Measurements from ENCODE around the gene AP2B1. TPM values are rescaled to one million over a fixed set of nuclear protein-coding genes. Genes with fewer than 3 reads are reported as not detected.
A peak's percentile ranks its signal among the peaks of the same experiment; 100 is the strongest.

Gene AP2B1
- total and polyA plus RNA-seq, 2 experiments from 2014 or later, result 54.7 to 90.9 TPM

- Histone ChIP-seq H3K4me1 (ENCODE audit: low read depth) (peaks cover 7% of the 10 kb centered on the region), H3K36me3 (peaks cover 10% of the 10 kb centered on the region), H3K27me3 (no peaks in the 10 kb centered on the region), H3K27ac (no peak overlapping the region), H3K4me3 (no peak overlapping the region), H3K9me3 (ENCODE audit: low read depth) (no peaks in the 10 kb centered on the region)
- TF ChIP-seq, protein P1, sequence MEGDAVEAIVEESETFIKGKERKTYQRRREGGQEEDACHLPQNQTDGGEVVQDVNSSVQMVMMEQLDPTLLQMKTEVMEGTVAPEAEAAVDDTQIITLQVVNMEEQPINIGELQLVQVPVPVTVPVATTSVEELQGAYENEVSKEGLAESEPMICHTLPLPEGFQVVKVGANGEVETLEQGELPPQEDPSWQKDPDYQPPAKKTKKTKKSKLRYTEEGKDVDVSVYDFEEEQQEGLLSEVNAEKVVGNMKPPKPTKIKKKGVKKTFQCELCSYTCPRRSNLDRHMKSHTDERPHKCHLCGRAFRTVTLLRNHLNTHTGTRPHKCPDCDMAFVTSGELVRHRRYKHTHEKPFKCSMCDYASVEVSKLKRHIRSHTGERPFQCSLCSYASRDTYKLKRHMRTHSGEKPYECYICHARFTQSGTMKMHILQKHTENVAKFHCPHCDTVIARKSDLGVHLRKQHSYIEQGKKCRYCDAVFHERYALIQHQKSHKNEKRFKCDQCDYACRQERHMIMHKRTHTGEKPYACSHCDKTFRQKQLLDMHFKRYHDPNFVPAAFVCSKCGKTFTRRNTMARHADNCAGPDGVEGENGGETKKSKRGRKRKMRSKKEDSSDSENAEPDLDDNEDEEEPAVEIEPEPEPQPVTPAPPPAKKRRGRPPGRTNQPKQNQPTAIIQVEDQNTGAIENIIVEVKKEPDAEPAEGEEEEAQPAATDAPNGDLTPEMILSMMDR (IDR thresholded peaks at IDR 0.05; ENCODE audit: low read depth, low read length), result no peak
- no peak for DNase-seq (ENCODE audit: low read depth in 1 of 2, low spot score in 1 of 2)
These were observed 27.7 kb downstream of the AP2B1 start for GRCh38 chr17:35614810-35615209.

DNA sequence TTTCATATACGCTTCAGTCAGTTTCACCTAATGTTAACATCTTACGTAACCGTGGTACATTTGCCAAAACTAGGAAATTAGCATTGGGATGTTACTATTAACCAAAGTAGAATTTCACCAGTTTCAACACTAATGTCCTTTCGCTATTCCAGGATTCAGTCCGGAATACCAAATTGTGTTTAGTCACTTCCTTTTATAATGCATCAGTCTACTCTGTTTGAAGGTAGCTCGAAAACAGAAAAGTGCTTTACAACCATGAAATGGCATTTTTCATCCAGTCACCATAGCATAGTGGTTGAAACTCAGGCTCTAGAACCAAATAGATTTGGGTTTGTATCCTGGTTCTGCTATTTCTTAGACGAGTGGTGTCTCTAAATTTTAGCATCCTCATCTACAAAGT is 29.4 kb downstream of the AP2B1 start:
- no peaks in the 10 kb centered on the region for H3K36me3 ChIP-seq
- no peak for DNase-seq (ENCODE audit: low read depth in 1 of 2, low spot score in 1 of 2)
- H3K27me3 ChIP-seq, result no peaks in the 10 kb centered on the region

GRCh38 chr17:35617505-35617904 is 30.4 kb downstream of the AP2B1 start:
- DNase-seq (ENCODE audit: low read depth in 1 of 2, low spot score in 1 of 2), result no peak
- no peaks in the 10 kb centered on the region for H3K9me3 ChIP-seq (ENCODE audit: low read depth)
- H3K4me3 ChIP-seq, result no peak overlapping the region
- no peaks in the 10 kb centered on the region for H3K36me3 ChIP-seq
- TF ChIP-seq, protein P1 (IDR thresholded peaks at IDR 0.05; ENCODE audit: low read depth, low read length), result no peak
- H3K27ac ChIP-seq, result no peak overlapping the region
- no peaks in the 10 kb centered on the region for H3K27me3 ChIP-seq
- peaks cover 13% of the 10 kb centered on the region for H3K4me1 ChIP-seq (ENCODE audit: low read depth)

More for the DNA sequence above, 29.4 kb downstream of the AP2B1 start:
- H3K4me3 ChIP-seq, result no peak overlapping the region
- no peaks in the 10 kb centered on the region for H3K9me3 ChIP-seq (ENCODE audit: low read depth)
- TF ChIP-seq, protein P1 (IDR thresholded peaks at IDR 0.05; ENCODE audit: low read depth, low read length), result no peak
- H3K27ac ChIP-seq, result no peak overlapping the region
- peaks cover 13% of the 10 kb centered on the region for H3K4me1 ChIP-seq (ENCODE audit: low read depth)

DNA sequence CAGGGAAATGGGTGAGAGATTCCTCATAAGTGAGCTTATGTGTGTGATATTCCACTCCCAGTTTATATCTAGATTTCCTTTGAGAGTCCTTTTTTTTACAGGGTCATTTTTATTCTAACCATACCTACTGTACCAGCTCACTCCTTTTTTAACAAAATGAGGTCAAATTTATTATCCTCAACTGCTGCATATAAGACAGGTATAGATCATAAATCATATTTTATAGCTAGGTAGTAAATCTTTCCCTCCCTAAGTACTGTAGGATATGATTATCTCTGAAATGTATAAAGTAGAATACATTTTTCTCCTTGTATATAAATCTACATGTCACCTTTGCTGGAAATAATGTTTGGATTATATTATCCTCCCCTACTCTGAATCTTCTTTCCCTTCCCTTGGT is 31.5 kb downstream of the AP2B1 start:
- Histone ChIP-seq H3K9me3 (ENCODE audit: low read depth) (no peaks in the 10 kb centered on the region), H3K4me3 (no peak overlapping the region), H3K4me1 (ENCODE audit: low read depth) (peaks cover 13% of the 10 kb centered on the region), H3K27ac (peak overlapping the region; percentile 43), H3K36me3 (no peaks in the 10 kb centered on the region), H3K27me3 (no peaks in the 10 kb centered on the region)
- TF ChIP-seq, protein P1 (IDR thresholded peaks at IDR 0.05; ENCODE audit: low read depth, low read length), result no peak
- no peak for DNase-seq (ENCODE audit: low read depth in 1 of 2, low spot score in 1 of 2)

GRCh38 chr17:35621768-35622167 is 34.6 kb downstream of the AP2B1 start:
- no peak overlapping the region for H3K27ac ChIP-seq
- TF ChIP-seq, protein P1 (IDR thresholded peaks at IDR 0.05; ENCODE audit: low read depth, low read length), result no peak
- H3K4me3 ChIP-seq, result no peak overlapping the region
- no peaks in the 10 kb centered on the region for H3K27me3 ChIP-seq
- H3K4me1 ChIP-seq (ENCODE audit: low read depth), result peaks cover 18% of the 10 kb centered on the region
- no peak for DNase-seq (ENCODE audit: low read depth in 1 of 2, low spot score in 1 of 2)
- peaks cover 11% of the 10 kb centered on the region for H3K36me3 ChIP-seq
- H3K9me3 ChIP-seq (ENCODE audit: low read depth), result no peaks in the 10 kb centered on the region

GRCh38 chr17:35627417-35627816 is 40.3 kb downstream of the AP2B1 start:
- Histone ChIP-seq H3K36me3 (peaks cover 31% of the 10 kb centered on the region), H3K9me3 (ENCODE audit: low read depth) (no peaks in the 10 kb centered on the region), H3K4me3 (no peak overlapping the region), H3K27me3 (no peaks in the 10 kb centered on the region), H3K27ac (peak overlapping the region; percentile 64), H3K4me1 (ENCODE audit: low read depth) (peaks cover 29% of the 10 kb centered on the region)
- TF ChIP-seq, protein P1 (IDR thresholded peaks at IDR 0.05; ENCODE audit: low read depth, low read length), result no peak
- no peak for DNase-seq (ENCODE audit: low read depth in 1 of 2, low spot score in 1 of 2)
